ENCODE measurements around the gene WDR37.

Gene WDR37

DNA sequence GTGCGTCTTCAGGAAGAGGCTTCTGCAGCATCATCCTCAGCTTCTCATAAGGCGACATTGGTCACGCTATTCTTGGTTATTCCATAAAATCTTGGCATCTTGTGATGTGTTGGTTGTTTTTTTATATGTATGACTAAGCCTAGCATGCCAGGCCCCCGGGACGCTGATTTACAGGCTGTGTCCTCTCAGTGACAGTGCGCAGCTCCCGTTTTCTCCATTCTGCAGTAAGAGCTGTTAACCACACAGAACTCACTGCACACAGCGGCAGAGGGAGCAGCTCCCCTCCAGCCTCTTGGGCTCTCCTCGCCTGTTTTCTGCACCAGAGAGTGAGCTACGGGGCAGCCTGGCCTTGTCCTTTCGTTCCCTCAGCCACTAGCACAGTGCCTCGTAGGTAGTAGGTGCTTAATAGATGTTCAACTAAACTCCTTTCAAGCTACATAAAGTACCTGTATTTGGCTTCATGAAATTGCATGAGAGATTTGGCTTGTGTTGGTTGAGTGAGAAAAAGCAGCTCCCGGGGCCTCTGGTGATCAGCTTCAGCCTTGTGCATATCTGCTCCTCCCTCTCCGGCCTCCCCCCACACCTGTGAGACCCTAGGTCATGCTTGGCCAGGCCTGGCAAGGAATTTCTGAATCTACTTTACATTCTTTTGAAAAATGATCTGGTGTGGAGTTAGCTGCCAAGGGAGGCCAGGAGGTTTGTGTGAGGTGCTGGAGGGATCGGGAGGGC lies 116.2 kb downstream of the WDR37 start:
- DNase-seq, result no peak

DNA sequence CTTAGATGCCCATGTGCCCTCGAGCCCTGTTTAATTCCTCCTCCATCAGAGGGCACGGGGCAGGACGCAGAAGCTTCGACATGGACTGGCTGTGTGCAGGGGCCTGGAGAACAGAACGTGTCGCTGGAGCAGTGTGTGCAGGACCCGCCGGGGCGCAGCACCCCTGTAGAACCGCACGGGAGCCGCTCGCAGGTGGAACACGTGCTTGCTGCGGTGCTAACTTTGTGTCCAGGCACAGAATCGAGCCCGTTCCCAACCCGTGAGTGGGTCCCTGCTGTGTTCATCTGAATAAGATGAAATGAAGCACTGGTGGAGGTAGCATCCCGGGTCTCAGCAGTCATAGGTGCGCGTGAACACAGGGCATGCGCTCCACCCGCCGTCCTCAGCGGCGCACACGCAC lies 116.9 kb downstream of the WDR37 start:
- no peak for DNase-seq

GRCh38 chr10:1174022-1174421 lies 117.8 kb downstream of the WDR37 start:
- DNase-seq, result no peak

GRCh38 chr10:1175956-1176565 lies 119.9 kb downstream of the WDR37 start:
- DNase-seq, result no peak

- DNase-seq, result no peak
These were observed 121.8 kb downstream of the WDR37 start for GRCh38 chr10:1177936-1178335.

GRCh38 chr10:1178506-1178905 lies 122.3 kb downstream of the WDR37 start:
- DNase-seq, result no peak

- DNase-seq, result no peak
These were observed 123.3 kb downstream of the WDR37 start for GRCh38 chr10:1179346-1180070.

GRCh38 chr10:1180071-1180730 lies 124.0 kb downstream of the WDR37 start:
- DNase-seq, result no peak

DNA sequence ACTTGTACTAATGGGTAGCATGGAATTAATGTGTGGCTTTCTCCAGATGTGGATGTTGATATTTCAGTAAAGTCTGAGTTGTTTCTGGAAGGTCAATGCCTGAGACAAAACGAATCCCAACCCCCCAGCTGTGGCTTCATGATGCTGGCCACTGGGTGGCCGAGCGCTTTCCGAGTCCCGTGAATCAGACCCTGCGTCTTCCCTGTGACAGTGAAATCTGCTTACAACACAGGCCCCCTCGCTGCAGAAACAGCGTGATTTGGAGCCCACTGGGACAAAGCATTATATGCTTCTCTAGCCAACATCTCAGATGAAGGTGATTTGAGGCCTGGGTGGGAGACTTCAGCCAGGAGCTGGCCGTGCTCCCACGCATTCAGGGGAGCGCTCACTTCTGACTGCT lies 124.7 kb downstream of the WDR37 start:
- no peak for DNase-seq

All from activated CD4-positive, alpha-beta T cell treated with anti-CD3 and anti-CD28 coated beads, Interleukin-2, amount 50 U/mL, for 1 hour (primary cell).